ENCODE measurements around the gene SEC22A. TPM values are rescaled to one million over a fixed set of nuclear protein-coding genes. Genes with fewer than 3 reads are reported as not detected.

The SEC22A gene
- polyA plus RNA-seq, 1 of the 3 experiments (the other 2 are of a cell fraction), result 13.0 TPM

DNA sequence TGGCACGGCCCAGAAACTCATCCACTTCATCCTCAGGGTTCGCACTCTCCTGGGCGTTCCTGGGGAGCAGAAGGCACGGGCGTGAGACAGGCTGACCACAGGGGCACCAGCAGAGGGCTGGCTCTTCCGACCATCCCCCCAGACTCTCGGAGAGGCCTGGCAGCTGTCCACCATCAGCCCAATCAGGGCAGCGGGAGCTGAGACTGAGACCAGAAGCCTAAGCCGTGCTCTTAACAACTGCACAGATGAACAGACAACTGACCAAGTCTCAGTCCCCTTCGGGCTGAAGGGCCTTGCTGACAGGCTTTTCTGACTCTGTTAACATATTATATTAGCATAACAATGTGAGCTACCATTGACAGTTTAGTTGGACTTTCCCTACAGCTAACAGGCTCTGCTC lies 118.0 kb downstream of the SEC22A start:
- Histone ChIP-seq H3K27me3 (ENCODE audit: insufficient read depth) (peaks cover 57% of the 10 kb centered on the region), H3K4me3 (ENCODE audit: low read depth in 2 of 2, low read length in 1 of 2) (no peak overlapping the region), H2AFZ (ENCODE audit: low read depth) (no peak overlapping the region), H3K9me2 (no peaks in the 10 kb centered on the region), H4K20me1 (ENCODE audit: insufficient read depth) (no peaks in the 10 kb centered on the region), H3K79me2 (ENCODE audit: insufficient read depth) (no peaks in the 10 kb centered on the region), H3K27ac (ENCODE audit: low read depth in 2 of 2, low read length in 1 of 2) (no peak overlapping the region; a peak in 1 of 4 replicates), H3K4me2 (no peak overlapping the region), H3K4me1 (ENCODE audit: control insufficient read depth in 1 of 2, insufficient read depth in 2 of 2, low read depth in 1 of 2, low read length in 1 of 2) (peaks cover 0 to 11% of the 10 kb centered on the region in 2 experiments; a peak in 1 of 4 replicates), H3K36me3 (replicated peaks in 1 of 2; ENCODE audit: control insufficient read depth in 1 of 2, insufficient read depth in 2 of 2, low read length in 1 of 2) (no peaks in the 10 kb centered on the region), H3K9ac (no peak overlapping the region), H3F3A (replicated peaks; ENCODE audit: insufficient read depth) (no peaks in the 10 kb centered on the region), H3K9me3 (no peaks in the 10 kb centered on the region)
- WGBS (ENCODE audit: low lambda C conversion rate), result 28% methylated on average over 6 of the region's 10 CpGs
- DNase-seq, result peak; percentile 67
- TF ChIP-seq, protein P1, sequence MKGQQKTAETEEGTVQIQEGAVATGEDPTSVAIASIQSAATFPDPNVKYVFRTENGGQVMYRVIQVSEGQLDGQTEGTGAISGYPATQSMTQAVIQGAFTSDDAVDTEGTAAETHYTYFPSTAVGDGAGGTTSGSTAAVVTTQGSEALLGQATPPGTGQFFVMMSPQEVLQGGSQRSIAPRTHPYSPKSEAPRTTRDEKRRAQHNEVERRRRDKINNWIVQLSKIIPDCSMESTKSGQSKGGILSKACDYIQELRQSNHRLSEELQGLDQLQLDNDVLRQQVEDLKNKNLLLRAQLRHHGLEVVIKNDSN (IDR thresholded peaks at IDR 0.05; ENCODE audit: borderline replicate concordance, low read depth), result no peak
- TF ChIP-seq EZH2phosphoT487 (IDR thresholded peaks at IDR 0.05; ENCODE audit: borderline replicate concordance, low read depth) (no peak), RAD21 (IDR thresholded peaks at IDR 0.05; ENCODE audit: low read length) (no peak), FOSL2 (IDR thresholded peaks at IDR 0.05; ENCODE audit: borderline replicate concordance, low read depth) (no peak), ELF1 (IDR thresholded peaks at IDR 0.05) (no peak), SIN3A (IDR thresholded peaks at IDR 0.05; ENCODE audit: borderline replicate concordance, low read depth, low read length) (no peak), CHD2 (IDR thresholded peaks at IDR 0.05; ENCODE audit: low read length, partially characterized antibody) (no peak), NFIC (IDR thresholded peaks at IDR 0.05; ENCODE audit: borderline replicate concordance) (no peak), RCOR1 (IDR thresholded peaks at IDR 0.05; ENCODE audit: low read length) (no peak), YY1 (IDR thresholded peaks at IDR 0.05; ENCODE audit: low read depth) (no peak), MEF2A (IDR thresholded peaks at IDR 0.05; ENCODE audit: borderline replicate concordance, low read depth) (no peak), TEAD4 (IDR thresholded peaks at IDR 0.05; ENCODE audit: borderline replicate concordance, insufficient read depth) (no peak), NRF1 (IDR thresholded peaks at IDR 0.05; ENCODE audit: low read depth, low read length) (no peak)
- TF ChIP-seq, protein P2, sequence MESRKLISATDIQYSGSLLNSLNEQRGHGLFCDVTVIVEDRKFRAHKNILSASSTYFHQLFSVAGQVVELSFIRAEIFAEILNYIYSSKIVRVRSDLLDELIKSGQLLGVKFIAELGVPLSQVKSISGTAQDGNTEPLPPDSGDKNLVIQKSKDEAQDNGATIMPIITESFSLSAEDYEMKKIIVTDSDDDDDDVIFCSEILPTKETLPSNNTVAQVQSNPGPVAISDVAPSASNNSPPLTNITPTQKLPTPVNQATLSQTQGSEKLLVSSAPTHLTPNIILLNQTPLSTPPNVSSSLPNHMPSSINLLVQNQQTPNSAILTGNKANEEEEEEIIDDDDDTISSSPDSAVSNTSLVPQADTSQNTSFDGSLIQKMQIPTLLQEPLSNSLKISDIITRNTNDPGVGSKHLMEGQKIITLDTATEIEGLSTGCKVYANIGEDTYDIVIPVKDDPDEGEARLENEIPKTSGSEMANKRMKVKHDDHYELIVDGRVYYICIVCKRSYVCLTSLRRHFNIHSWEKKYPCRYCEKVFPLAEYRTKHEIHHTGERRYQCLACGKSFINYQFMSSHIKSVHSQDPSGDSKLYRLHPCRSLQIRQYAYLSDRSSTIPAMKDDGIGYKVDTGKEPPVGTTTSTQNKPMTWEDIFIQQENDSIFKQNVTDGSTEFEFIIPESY (IDR thresholded peaks at IDR 0.05; ENCODE audit: borderline replicate concordance, low read depth), result no peak
- TF ChIP-seq, protein P3, sequence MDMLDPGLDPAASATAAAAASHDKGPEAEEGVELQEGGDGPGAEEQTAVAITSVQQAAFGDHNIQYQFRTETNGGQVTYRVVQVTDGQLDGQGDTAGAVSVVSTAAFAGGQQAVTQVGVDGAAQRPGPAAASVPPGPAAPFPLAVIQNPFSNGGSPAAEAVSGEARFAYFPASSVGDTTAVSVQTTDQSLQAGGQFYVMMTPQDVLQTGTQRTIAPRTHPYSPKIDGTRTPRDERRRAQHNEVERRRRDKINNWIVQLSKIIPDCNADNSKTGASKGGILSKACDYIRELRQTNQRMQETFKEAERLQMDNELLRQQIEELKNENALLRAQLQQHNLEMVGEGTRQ (IDR thresholded peaks at IDR 0.05; ENCODE audit: borderline replicate concordance, low read depth, low read length), result no peak
- TF ChIP-seq, protein P4, sequence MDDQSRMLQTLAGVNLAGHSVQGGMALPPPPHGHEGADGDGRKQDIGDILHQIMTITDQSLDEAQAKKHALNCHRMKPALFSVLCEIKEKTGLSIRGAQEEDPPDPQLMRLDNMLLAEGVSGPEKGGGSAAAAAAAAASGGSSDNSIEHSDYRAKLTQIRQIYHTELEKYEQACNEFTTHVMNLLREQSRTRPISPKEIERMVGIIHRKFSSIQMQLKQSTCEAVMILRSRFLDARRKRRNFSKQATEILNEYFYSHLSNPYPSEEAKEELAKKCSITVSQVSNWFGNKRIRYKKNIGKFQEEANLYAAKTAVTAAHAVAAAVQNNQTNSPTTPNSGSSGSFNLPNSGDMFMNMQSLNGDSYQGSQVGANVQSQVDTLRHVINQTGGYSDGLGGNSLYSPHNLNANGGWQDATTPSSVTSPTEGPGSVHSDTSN (IDR thresholded peaks at IDR 0.05), result no peak
- ChIA-PET POLR2A (no interaction called here), CTCF (interaction anchor here (0.7 to 3.7 kb wide), 5 partner anchors 10 to 760 kb away, joined by 3 to 29 read pairs (median 6); no protein-coding TSS in a partner anchor)

All from SK-N-SH (cell line).